Small intestine (tissue), 7 donors: ENCODE data around the gene UGT1A10. TPM values are rescaled to one million over a fixed set of nuclear protein-coding genes. Genes with fewer than 3 reads are reported as not detected.
"Not testable (repeated sequence)": the region's sequence is repeated elsewhere in the genome, so short reads cannot be mapped to it uniquely, and the experiment has no call there.

Experiments used
- DNase-seq, 2 donors: peaks; one replicate each; pipeline versions ENCODE4 v3.0.0 to v3.0.0-alpha.2; 2013
- FAIRE-seq: peaks from 2 replicates; lab custom pipeline; 2012; peaks lifted over from hg19 to GRCh38; lab: Jason Lieb, UNC
- H3K27ac ChIP-seq, 3 donors: one replicate each; pipeline ENCODE4 v1.5.1; 2013; ENCODE audit warnings: low read length in 2 of 3, mild to moderate bottlenecking in 2 of 3, control low read depth in 1 of 3, inconsistent platforms in 1 of 3, low read depth in 1 of 3, moderate library complexity in 1 of 3
- H3K27me3 ChIP-seq, 3 donors: one replicate each; pipeline ENCODE4 v1.6.1; 2013; ENCODE audit warnings: low read length in 3 of 3, inconsistent platforms in 1 of 3; ENCODE audit not compliant: control insufficient read depth in 3 of 3, insufficient read depth in 3 of 3
- H3K36me3 ChIP-seq, 3 donors: one replicate each; pipeline ENCODE4 v1.6.1; 2013; ENCODE audit warnings: low read length in 3 of 3, inconsistent platforms in 1 of 3, low read depth in 1 of 3, mild to moderate bottlenecking in 1 of 3, moderate library complexity in 1 of 3; ENCODE audit not compliant: control insufficient read depth in 3 of 3, insufficient read depth in 2 of 3
- H3K4me1 ChIP-seq, 3 donors: one replicate each; pipeline ENCODE4 v1.6.1; 2013; ENCODE audit warnings: low read length in 2 of 3, inconsistent platforms in 1 of 3, low read depth in 1 of 3, mild to moderate bottlenecking in 1 of 3, moderate library complexity in 1 of 3; ENCODE audit not compliant: control insufficient read depth in 3 of 3, insufficient read depth in 2 of 3
- H3K4me3 ChIP-seq, 3 donors: one replicate each; pipeline ENCODE4 v1.5.1; 2013; ENCODE audit warnings: low read length in 3 of 3, control low read depth in 1 of 3, inconsistent platforms in 1 of 3, low read depth in 1 of 3, mild to moderate bottlenecking in 1 of 3, moderate library complexity in 1 of 3
- H3K9me3 ChIP-seq, 2 donors: one replicate each; pipeline ENCODE4 v1.6.1; 2013; ENCODE audit warnings: low read depth in 1 of 2, low read length in 1 of 2; ENCODE audit not compliant: control insufficient read depth in 2 of 2, insufficient read depth in 1 of 2
- WGBS, 3 donors: extraction: QIAGEN DNeasy Blood & Tissue Kit; methylation state at CpG; one replicate each; pipeline ENCODE4 v1.1.7; 2013; 5-methylcytosine and 5-hydroxymethylcytosine counted together
- polyA plus RNA-seq, 4 donors: library from polyadenylated mRNA; stranded (reverse) in 3 of 4; unstranded in 1 of 4; fragments of 200-250 nt in 3 of 4; fragments of 120-200 nt in 1 of 4; gene quantifications; one replicate each; pipeline versions ENCODE4 v1.2.1 to v1.2.3, GENCODE V29; 2013
- donor health status: healthy with polysubstance abuse.
- donor health status: control.
- donor health status: control.
- donor health status: Bipolar disorder and iron deficiency.
- donor health status: healthy.

Gene UGT1A10
- polyA plus RNA-seq, 4 donors = 0.27 to 30.0 (median 18.5) TPM

DNA sequence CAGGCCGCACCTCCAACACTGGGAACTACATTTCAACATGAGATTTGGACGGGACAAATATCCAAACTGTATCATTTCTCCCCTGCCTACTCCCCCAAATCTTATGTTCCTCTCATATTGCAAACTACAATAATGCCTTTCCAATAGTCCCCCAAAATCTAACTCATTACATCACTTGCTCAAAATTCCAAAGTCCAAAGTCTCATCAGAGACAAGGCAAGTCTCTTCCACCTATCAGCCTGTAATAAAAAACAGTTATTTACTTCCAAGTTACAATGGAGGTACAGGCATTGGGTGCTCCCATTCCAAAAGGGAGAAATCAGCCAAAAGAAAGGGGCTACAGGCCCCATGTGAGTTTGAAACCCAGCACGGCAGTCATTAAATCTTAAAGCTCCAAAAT lies 31.4 kb upstream of the UGT1A10 start:
- no peaks in the 10 kb centered on the region for H3K27me3 ChIP-seq
- no peak for FAIRE-seq
- no peaks in the 10 kb centered on the region for H3K36me3 ChIP-seq
- no peak overlapping the region for H3K4me3 ChIP-seq
- no peak for DNase-seq
- H3K27ac ChIP-seq = no peak overlapping the region
- H3K9me3 ChIP-seq = no peaks in the 10 kb centered on the region
- no peaks in the 10 kb centered on the region for H3K4me1 ChIP-seq
- 89 to 91% (median 89%) methylated on average over 3 of the region's 3 CpGs for WGBS, 3 donors

DNA sequence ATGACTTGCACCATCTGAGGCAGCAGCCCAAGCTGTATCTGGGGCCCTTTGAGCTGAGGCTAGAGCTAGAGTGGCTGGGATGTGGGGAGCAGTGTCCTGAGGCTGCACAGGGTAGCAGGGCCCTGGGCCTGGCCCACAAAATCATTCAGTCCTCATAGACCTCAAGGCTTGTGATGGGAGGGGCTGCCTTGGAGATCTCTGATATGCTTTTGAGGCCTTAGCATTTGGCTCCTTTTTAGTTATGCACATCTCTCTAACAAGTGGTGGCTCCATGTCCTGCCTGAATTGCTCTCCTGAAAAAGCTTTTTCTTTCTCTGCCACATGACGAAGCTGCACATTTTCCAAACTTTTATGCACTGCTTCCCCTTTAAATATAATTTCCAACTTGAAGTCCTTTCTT lies 30.6 kb upstream of the UGT1A10 start:
- WGBS, 3 donors = 75 to 95% (median 87%) methylated on average over 1 of the region's 1 CpG
- Histone ChIP-seq H3K36me3 (no peaks in the 10 kb centered on the region), H3K27ac (no peak overlapping the region), H3K4me1 (no peaks in the 10 kb centered on the region), H3K9me3 (no peaks in the 10 kb centered on the region), H3K27me3 (no peaks in the 10 kb centered on the region), H3K4me3 (no peak overlapping the region)
- DNase-seq (no peak), FAIRE-seq (no peak)

GRCh38 chr2:233611284-233611683 lies 25.0 kb upstream of the UGT1A10 start:
- FAIRE-seq (no peak), DNase-seq (no peak)
- no peaks in the 10 kb centered on the region for H3K4me1 ChIP-seq
- H3K4me3 ChIP-seq = no peak overlapping the region
- H3K9me3 ChIP-seq = no peaks in the 10 kb centered on the region
- H3K27me3 ChIP-seq = no peaks in the 10 kb centered on the region
- H3K27ac ChIP-seq = no peak overlapping the region
- no peaks in the 10 kb centered on the region for H3K36me3 ChIP-seq
- 79 to 81% (median 79%) methylated on average over 4 of the region's 4 CpGs for whole genome bisulfite sequencing, 3 donors

- not testable (repeated sequence) for H3K27ac ChIP-seq, H3K36me3 ChIP-seq, FAIRE-seq, H3K4me3 ChIP-seq, H3K27me3 ChIP-seq, H3K4me1 ChIP-seq, H3K9me3 ChIP-seq
- DNase-seq = peak; percentile 24 to 78
- 18 to 58% (median 33%) methylated on average over 5 of the region's 5 CpGs for WGBS, 3 donors
Measured at GRCh38 chr2:233617476-233617875, 18.8 kb upstream of the UGT1A10 start, which contains the start of gene UGT1A8. TSS of gene UGT1A8 (plus strand) at chr2:233617633. CDS start at chr2:233617708, 75 bp downstream.

- Histone ChIP-seq H3K4me3 (no peak overlapping the region), H3K36me3 (no peaks in the 10 kb centered on the region), H3K27me3 (no peaks in the 10 kb centered on the region), H3K4me1 (no peaks in the 10 kb centered on the region), H3K9me3 (no peaks in the 10 kb centered on the region), H3K27ac (no peak overlapping the region)
- FAIRE-seq (no peak), DNase-seq (peak in 1 of 2 donors; percentile 54)
- WGBS, 3 donors = 24 to 69% (median 48%) methylated on average over 4 of the region's 4 CpGs
Measured at GRCh38 chr2:233620204-233620603, 16.0 kb upstream of the UGT1A10 start.

DNA sequence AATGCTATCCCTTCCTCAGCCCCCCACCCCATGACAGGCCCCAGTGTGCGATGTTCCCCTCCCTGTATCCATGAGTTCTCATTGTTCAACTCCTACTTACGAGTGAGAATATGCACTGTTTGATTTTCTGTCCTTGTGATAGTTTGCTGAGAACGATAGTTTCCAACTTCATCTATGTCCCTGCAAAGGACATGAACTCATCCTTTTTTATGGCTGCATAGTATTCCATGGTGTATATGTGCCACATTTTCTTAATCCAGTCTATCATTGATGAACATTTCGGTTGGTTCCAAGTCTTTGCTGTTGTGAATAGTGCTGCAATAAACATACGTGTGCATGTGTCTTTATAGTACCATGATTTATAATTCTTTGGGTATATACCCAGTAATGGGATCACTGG lies 14.4 kb upstream of the UGT1A10 start:
- not testable (repeated sequence) for DNase-seq, H3K9me3 ChIP-seq, H3K27me3 ChIP-seq, FAIRE-seq, H3K4me3 ChIP-seq, H3K4me1 ChIP-seq, H3K27ac ChIP-seq, H3K36me3 ChIP-seq
- WGBS, 3 donors = 89 to 97% (median 95%) methylated on average over 5 of the region's 5 CpGs

DNA sequence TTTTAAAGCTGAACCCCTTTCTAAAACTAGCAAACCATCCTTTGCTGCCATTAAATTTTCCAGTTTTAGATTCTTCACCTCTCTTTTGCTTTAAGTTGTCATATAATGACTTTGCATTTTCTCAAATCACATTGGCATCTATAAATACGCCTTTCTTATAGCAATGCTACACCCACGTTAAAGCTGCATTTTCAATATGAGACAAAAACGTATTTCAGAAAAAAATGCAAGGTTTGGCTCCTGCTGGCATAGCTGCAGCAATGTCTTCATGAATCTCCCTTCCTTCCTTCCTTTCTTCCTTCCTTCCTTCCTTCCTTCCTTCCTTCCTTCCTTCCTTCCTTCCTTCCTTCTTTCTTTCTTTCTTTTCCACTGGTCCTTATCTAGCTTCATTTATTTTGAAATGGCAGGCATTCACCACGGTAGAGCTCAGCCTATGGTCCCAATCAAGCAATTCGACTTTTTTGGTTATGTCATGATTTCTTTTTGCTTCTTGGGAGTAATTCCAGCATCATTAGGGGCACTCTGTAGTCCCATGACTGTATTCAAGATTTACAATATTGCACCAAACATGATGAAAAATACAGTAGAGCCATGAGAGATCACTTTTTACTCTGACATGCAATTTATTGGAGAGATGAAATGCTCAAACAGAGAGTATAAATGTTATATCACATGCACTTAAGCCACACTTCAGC lies 8.8 kb upstream of the UGT1A10 start:
- Histone ChIP-seq H3K9me3 (no peaks in the 10 kb centered on the region), H3K36me3 (no peaks in the 10 kb centered on the region), H3K27me3 (no peaks in the 10 kb centered on the region), H3K4me3 (no peak overlapping the region), H3K4me1 (no peaks in the 10 kb centered on the region), H3K27ac (no peak overlapping the region)
- no peak for FAIRE-seq
- WGBS, 3 donors = 66 to 73% (median 66%) methylated on average over 5 of the region's 5 CpGs
- DNase-seq = no peak

DNA sequence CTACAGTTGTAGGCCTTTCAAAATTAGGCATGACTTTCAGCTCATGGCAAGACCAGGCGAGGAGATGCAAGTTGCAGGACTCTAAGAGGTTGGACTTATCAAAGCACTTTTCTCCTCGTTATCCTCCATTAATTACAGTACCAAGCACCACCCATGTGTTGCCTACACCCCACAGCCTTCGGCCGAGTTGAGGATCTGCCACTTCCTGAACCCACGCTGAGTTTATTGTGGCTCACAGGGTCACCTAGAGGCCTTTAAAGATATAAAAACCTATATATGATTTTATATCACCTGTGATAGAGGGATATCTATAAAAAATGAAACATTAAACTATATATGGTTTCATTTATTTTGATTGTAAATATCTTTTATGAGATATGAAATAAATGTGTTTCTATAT lies 2.6 kb downstream of the UGT1A10 start:
- Histone ChIP-seq H3K27ac (no peak overlapping the region), H3K27me3 (no peaks in the 10 kb centered on the region), H3K4me3 (peak overlapping the region in 1 of 3 donors; percentile 31), H3K9me3 (peaks cover 0 to 5% of the 10 kb centered on the region in 2 donors), H3K4me1 (peaks cover 0 to 6% (median 0%) of the 10 kb centered on the region in 3 donors), H3K36me3 (no peaks in the 10 kb centered on the region)
- FAIRE-seq (peak; percentile 86), DNase-seq (peak in 1 of 2 donors; percentile 84)
- WGBS, 3 donors = 16 to 39% (median 28%) methylated on average over 5 of the region's 5 CpGs

GRCh38 chr2:233639860-233640259 lies 3.6 kb downstream of the UGT1A10 start:
- Histone ChIP-seq H3K27me3 (no peaks in the 10 kb centered on the region), H3K36me3 (no peaks in the 10 kb centered on the region), H3K4me1 (peaks cover 0 to 6% (median 0%) of the 10 kb centered on the region in 3 donors), H3K4me3 (no peak overlapping the region), H3K9me3 (peaks cover 0 to 5% of the 10 kb centered on the region in 2 donors), H3K27ac (no peak overlapping the region)
- no peak for FAIRE-seq
- no peak for DNase-seq
